ENCODE measurements around the gene NCKAP5.

DNA sequence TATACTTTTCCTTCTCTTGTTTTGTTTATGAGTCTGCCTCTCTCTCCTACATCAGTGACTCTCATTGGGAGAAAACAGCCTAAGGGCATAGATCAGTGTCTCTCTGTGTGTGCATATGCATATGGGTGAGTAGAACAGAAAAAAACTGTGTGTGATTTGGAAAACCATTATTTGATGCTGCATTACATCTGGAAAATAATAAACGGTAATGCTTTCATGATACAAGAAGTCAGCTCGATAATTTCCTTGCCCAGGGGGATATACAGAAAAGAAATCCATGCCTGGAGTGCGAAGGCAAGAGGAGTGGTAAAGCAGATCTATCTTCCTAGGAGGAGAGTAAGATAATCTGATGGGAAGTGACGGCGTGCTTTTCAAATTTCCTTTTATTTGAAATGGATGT is 676.8 kb downstream of the NCKAP5 start:
- TF ChIP-seq POLR2A (IDR thresholded peaks at IDR 0.05; ENCODE audit: low read depth, low read length) (no peak), POLR2AphosphoS5 (IDR thresholded peaks at IDR 0.05; ENCODE audit: low read depth, low read length) (no peak), TAF1 (IDR thresholded peaks at IDR 0.05; ENCODE audit: borderline replicate concordance, low read depth, low read length) (no peak)

Measured in GM12892 (cell line).